Esophagus muscularis mucosa (tissue), 3 donors: ENCODE measurements around the gene C1QA.

Experiments used
- POLR2AphosphoS5 ChIP-seq, 2 donors: sonication (generic); formaldehyde crosslinking; IDR thresholded peaks; one replicate each; pipeline ENCODE4 v1.6.1; 2017; ENCODE audit warnings: antibody characterized with exemption in 2 of 2
- TF ChIP-seq, protein P1 (sequence below), 3 experiments: fragments of 200-600 bp in 2 of 3; fragments of 450-650 bp in 1 of 3; sonication (generic) in 2 of 3; IDR thresholded peaks; one replicate each; pipeline ENCODE4 v1.5.1; 2017 to 2019; ENCODE audit warnings: antibody characterized with exemption in 3 of 3, mild to moderate bottlenecking in 2 of 3, moderate library complexity in 1 of 3

GRCh38 chr1:22627331-22627730 lies 9.1 kb upstream of the C1QA start:
- TF ChIP-seq, protein P1, sequence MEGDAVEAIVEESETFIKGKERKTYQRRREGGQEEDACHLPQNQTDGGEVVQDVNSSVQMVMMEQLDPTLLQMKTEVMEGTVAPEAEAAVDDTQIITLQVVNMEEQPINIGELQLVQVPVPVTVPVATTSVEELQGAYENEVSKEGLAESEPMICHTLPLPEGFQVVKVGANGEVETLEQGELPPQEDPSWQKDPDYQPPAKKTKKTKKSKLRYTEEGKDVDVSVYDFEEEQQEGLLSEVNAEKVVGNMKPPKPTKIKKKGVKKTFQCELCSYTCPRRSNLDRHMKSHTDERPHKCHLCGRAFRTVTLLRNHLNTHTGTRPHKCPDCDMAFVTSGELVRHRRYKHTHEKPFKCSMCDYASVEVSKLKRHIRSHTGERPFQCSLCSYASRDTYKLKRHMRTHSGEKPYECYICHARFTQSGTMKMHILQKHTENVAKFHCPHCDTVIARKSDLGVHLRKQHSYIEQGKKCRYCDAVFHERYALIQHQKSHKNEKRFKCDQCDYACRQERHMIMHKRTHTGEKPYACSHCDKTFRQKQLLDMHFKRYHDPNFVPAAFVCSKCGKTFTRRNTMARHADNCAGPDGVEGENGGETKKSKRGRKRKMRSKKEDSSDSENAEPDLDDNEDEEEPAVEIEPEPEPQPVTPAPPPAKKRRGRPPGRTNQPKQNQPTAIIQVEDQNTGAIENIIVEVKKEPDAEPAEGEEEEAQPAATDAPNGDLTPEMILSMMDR (IDR thresholded peaks at IDR 0.05), result no peak
- TF ChIP-seq POLR2AphosphoS5 (IDR thresholded peaks at IDR 0.05), result no peak
